MM.1S (cell line): ENCODE data around the gene TM4SF18.

Experiments used
- DNase-seq: peaks from one replicate; pipeline ENCODE4 v3.0.0-alpha.2; 2015
- H2AFZ ChIP-seq: fragments of 300-600 bp; sonication (generic); 2 replicates; pipeline ENCODE4 v1.6.0; 2016; ENCODE audit warnings: antibody characterized with exemption, low read length
- H3F3A ChIP-seq: fragments of 300-600 bp; sonication (generic); 2 replicates; pipeline ENCODE4 v1.6.1; 2016; ENCODE audit warnings: mild to moderate bottlenecking, antibody characterized with exemption, low read length, moderate library complexity, mixed read lengths; ENCODE audit not compliant: insufficient read depth
- H3K27ac ChIP-seq: fragments of 300-600 bp; sonication (generic); 2 replicates; pipeline ENCODE4 v1.5.1; 2016; ENCODE audit warnings: mild to moderate bottlenecking, low read length
- H3K27me3 ChIP-seq: fragments of 300-600 bp; sonication (generic); replicated peaks from 2 replicates; pipeline ENCODE4 v1.6.0; 2016; ENCODE audit warnings: low read length; ENCODE audit not compliant: insufficient read depth
- H3K36me3 ChIP-seq: fragments of 300-600 bp; sonication (generic); replicated peaks from 2 replicates; pipeline ENCODE4 v1.6.1; 2016; ENCODE audit warnings: mild to moderate bottlenecking, low read length, mixed read lengths; ENCODE audit not compliant: insufficient read depth
- H3K4me1 ChIP-seq: fragments of 300-600 bp; sonication (generic); 2 replicates; pipeline ENCODE4 v1.6.1; 2016; ENCODE audit warnings: low read length, mixed read lengths
- H3K4me2 ChIP-seq: fragments of 300-600 bp; sonication (generic); 2 replicates; pipeline ENCODE4 v1.6.0; 2016; ENCODE audit warnings: low read depth, low read length
- H3K4me3 ChIP-seq: fragments of 300-600 bp; sonication (generic); 2 replicates; pipeline ENCODE4 v1.5.1; 2016; ENCODE audit warnings: low read length, mixed read lengths
- H3K79me2 ChIP-seq: fragments of 300-600 bp; sonication (generic); 2 replicates; pipeline ENCODE4 v1.6.1; 2016; ENCODE audit warnings: mixed run types, low read length, mixed read lengths
- H3K9ac ChIP-seq: fragments of 300-600 bp; sonication (generic); 2 replicates; pipeline ENCODE4 v1.6.1; 2016; ENCODE audit warnings: low read length, mixed read lengths
- H3K9me2 ChIP-seq: fragments of 300-600 bp; sonication (generic); replicated peaks from 2 replicates; pipeline ENCODE4 v1.6.1; 2016; ENCODE audit warnings: mild to moderate bottlenecking, low read length, mixed read lengths; ENCODE audit not compliant: insufficient read depth
- H3K9me3 ChIP-seq: fragments of 300-600 bp; sonication (generic); replicated peaks from 2 replicates; pipeline ENCODE4 v1.6.1; 2016; ENCODE audit warnings: mild to moderate bottlenecking, low read length, mixed read lengths; ENCODE audit not compliant: insufficient read depth
- H4K20me1 ChIP-seq: fragments of 300-600 bp; sonication (generic); 2 replicates; pipeline ENCODE4 v1.6.1; 2016; ENCODE audit warnings: mild to moderate bottlenecking, low read length, moderate library complexity, mixed read lengths; ENCODE audit not compliant: insufficient read depth
- EZH2 ChIP-seq: fragments of 300-600 bp; sonication (generic); optimal IDR thresholded peaks from 2 replicates; pipeline ENCODE3; 2017; ENCODE audit warnings: low read depth, mild to moderate bottlenecking, antibody characterized with exemption, low read length, mixed read lengths
- EZH2phosphoT487 ChIP-seq: fragments of 300-600 bp; sonication (generic); IDR thresholded peaks from 2 replicates; pipeline ENCODE4 v1.6.1; 2018; ENCODE audit warnings: antibody characterized with exemption, low read length
- TF ChIP-seq, protein P1 (sequence below): fragments of 300-600 bp; sonication (generic); IDR thresholded peaks from 2 replicates; pipeline ENCODE4 v1.5.1; 2016; ENCODE audit warnings: antibody characterized with exemption, low read length, mixed read lengths

The TM4SF18 gene

DNA sequence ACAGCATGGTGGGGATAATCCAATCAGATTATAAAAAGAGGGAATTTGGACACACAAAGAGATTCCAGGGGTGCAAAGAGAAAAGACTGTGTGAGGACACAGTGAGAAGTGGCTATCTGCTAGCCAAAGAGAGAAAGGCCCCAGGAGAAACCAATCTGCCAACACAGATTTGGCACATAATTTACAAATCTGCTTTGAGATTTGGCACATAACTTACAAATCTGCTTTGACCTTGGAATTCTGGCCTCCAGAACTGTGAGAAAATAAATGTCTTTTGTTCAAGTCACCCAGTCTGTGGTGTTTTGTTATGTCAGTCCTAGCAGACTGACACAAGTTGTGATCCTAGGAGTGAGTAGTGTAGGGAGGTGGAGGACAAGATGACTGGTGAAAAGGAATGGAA, 3.5 kb upstream of the TM4SF18 start:
- no peak overlapping the region for H3K4me2 ChIP-seq
- no peaks in the 10 kb centered on the region for H3K36me3 ChIP-seq
- H3K27ac ChIP-seq: no peak overlapping the region
- H3K4me3 ChIP-seq: no peak overlapping the region
- H3K79me2 ChIP-seq: no peaks in the 10 kb centered on the region
- no peaks in the 10 kb centered on the region for H3K4me1 ChIP-seq
- no peaks in the 10 kb centered on the region for H3F3A ChIP-seq
- H3K9me2 ChIP-seq: no peaks in the 10 kb centered on the region
- no peaks in the 10 kb centered on the region for H3K9me3 ChIP-seq
- no peak overlapping the region for H2AFZ ChIP-seq
- no peak for DNase-seq
- TF ChIP-seq EZH2: no peak
- no peak for TF ChIP-seq EZH2phosphoT487
- TF ChIP-seq, protein P1, sequence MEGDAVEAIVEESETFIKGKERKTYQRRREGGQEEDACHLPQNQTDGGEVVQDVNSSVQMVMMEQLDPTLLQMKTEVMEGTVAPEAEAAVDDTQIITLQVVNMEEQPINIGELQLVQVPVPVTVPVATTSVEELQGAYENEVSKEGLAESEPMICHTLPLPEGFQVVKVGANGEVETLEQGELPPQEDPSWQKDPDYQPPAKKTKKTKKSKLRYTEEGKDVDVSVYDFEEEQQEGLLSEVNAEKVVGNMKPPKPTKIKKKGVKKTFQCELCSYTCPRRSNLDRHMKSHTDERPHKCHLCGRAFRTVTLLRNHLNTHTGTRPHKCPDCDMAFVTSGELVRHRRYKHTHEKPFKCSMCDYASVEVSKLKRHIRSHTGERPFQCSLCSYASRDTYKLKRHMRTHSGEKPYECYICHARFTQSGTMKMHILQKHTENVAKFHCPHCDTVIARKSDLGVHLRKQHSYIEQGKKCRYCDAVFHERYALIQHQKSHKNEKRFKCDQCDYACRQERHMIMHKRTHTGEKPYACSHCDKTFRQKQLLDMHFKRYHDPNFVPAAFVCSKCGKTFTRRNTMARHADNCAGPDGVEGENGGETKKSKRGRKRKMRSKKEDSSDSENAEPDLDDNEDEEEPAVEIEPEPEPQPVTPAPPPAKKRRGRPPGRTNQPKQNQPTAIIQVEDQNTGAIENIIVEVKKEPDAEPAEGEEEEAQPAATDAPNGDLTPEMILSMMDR: no peak
- H3K27me3 ChIP-seq: no peaks in the 10 kb centered on the region
- H4K20me1 ChIP-seq: no peaks in the 10 kb centered on the region
- no peak overlapping the region for H3K9ac ChIP-seq

DNA sequence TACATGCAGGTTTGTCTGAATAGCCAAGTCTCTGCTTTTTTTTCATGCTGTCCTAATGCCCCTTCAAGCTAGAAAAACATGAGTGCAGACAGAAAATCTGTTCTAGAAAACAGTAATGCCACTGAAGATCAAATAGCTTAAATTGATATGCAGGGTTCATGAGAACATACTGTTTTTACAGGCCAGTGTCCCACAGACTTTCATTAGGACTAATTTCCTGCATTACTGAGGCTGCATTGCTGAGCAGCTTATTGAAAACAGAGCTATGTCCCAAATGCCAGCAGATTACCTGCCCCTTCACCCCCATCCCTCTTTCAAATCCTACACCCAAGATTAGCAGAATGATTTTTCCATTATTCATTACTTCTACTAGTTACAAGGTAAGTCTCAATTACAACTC, 665 bp downstream of the TM4SF18 start:
- H3K4me3 ChIP-seq: no peak overlapping the region
- no peak overlapping the region for H3K27ac ChIP-seq
- H3K27me3 ChIP-seq: no peaks in the 10 kb centered on the region
- H3K4me1 ChIP-seq: no peaks in the 10 kb centered on the region
- H3K9me3 ChIP-seq: no peaks in the 10 kb centered on the region
- H3K79me2 ChIP-seq: no peaks in the 10 kb centered on the region
- H3K36me3 ChIP-seq: no peaks in the 10 kb centered on the region
- no peak overlapping the region for H3K4me2 ChIP-seq
- H2AFZ ChIP-seq: no peak overlapping the region
- no peak overlapping the region for H3K9ac ChIP-seq
- TF ChIP-seq EZH2phosphoT487: no peak
- TF ChIP-seq EZH2: no peak
- TF ChIP-seq, protein P1: no peak
- no peaks in the 10 kb centered on the region for H3F3A ChIP-seq
- no peaks in the 10 kb centered on the region; the same call in 1 of the 2 replicates for H3K9me2 ChIP-seq
- DNase-seq: no peak
- H4K20me1 ChIP-seq: no peaks in the 10 kb centered on the region

DNA sequence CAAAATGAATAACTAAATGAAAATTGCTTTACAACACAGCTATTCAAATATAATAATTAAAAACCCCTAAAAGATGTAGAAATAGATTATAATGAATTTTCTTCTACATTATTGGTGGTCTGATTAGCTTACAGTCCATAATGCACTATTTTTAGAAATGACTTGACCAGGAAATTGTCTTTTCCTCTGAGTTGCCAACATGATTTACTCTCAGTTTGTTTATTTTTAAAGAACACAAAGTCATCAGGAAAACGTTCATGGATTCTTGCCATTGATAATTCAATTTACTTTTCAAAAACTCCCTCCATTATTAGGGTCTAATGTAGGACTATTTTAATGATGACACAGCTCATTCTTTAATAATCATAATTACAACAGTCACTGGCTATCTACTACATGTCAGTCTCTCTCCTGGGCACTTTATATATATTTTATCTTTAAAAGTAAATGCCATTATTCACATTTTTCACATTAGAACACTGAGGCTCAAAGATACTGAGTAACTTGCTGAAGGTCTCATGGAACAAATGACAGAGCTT, 1.1 kb downstream of the TM4SF18 start:
- Histone ChIP-seq H3K79me2 (no peaks in the 10 kb centered on the region), H3K9me3 (no peaks in the 10 kb centered on the region), H3F3A (no peaks in the 10 kb centered on the region), H3K27me3 (no peaks in the 10 kb centered on the region), H4K20me1 (no peaks in the 10 kb centered on the region), H3K4me1 (no peaks in the 10 kb centered on the region), H3K4me3 (no peak overlapping the region), H2AFZ (no peak overlapping the region), H3K9ac (no peak overlapping the region), H3K9me2 (no peaks in the 10 kb centered on the region; the same call in 1 of the 2 replicates), H3K36me3 (no peaks in the 10 kb centered on the region), H3K27ac (no peak overlapping the region), H3K4me2 (no peak overlapping the region)
- no peak for TF ChIP-seq EZH2phosphoT487
- no peak for TF ChIP-seq EZH2
- TF ChIP-seq, protein P1: no peak
- DNase-seq: no peak
